KMS-11 (cell line): ENCODE measurements around the gene IRF4.

ENCODE experiments used
- H2AFZ ChIP-seq: fragments of 200-600 bp; sonication (generic); 2 replicates; pipeline ENCODE4 v1.6.1; 2016; ENCODE audit warnings: antibody characterized with exemption, mixed run types, low read depth
- H3K27ac ChIP-seq: fragments of 200-600 bp; sonication (generic); 2 replicates; pipeline ENCODE4 v1.6.1; 2016; ENCODE audit warnings: mild to moderate bottlenecking, mixed run types
- H3K27me3 ChIP-seq: fragments of 200-600 bp; sonication (generic); 2 replicates; pipeline ENCODE4 v1.6.1; 2017; ENCODE audit warnings: mild to moderate bottlenecking, low read depth, mixed run types, moderate library complexity; ENCODE audit not compliant: insufficient read depth
- H3K36me3 ChIP-seq: fragments of 200-600 bp; sonication (generic); 2 replicates; pipeline ENCODE4 v1.6.1; 2017; ENCODE audit warnings: mild to moderate bottlenecking, mixed run types; ENCODE audit not compliant: insufficient read depth
- H3K4me1 ChIP-seq: fragments of 200-600 bp; sonication (generic); 2 replicates; pipeline ENCODE4 v1.6.1; 2016; ENCODE audit warnings: mild to moderate bottlenecking, low read depth, mixed run types; ENCODE audit not compliant: poor library complexity, severe bottlenecking
- H3K4me2 ChIP-seq: fragments of 200-600 bp; sonication (generic); 2 replicates; pipeline ENCODE4 v1.7.0; 2016; ENCODE audit warnings: mild to moderate bottlenecking, mixed run types
- H3K4me3 ChIP-seq: fragments of 200-600 bp; sonication (generic); IDR thresholded peaks from 2 replicates; pipeline ENCODE4 v1.6.1; 2017; ENCODE audit warnings: low read depth, low read length, mixed read lengths; ENCODE audit not compliant: insufficient read depth
- H3K79me2 ChIP-seq: fragments of 200-600 bp; sonication (generic); 2 replicates; pipeline ENCODE4 v1.6.1; 2016; ENCODE audit warnings: low read depth, mixed run types; ENCODE audit not compliant: insufficient read depth
- H3K9ac ChIP-seq: fragments of 200-600 bp; sonication (generic); 2 replicates; pipeline ENCODE4 v1.6.1; 2016; ENCODE audit warnings: mild to moderate bottlenecking, mixed run types
- H4K20me1 ChIP-seq: fragments of 200-600 bp; sonication (generic); 2 replicates; pipeline ENCODE4 v1.6.1; 2016; ENCODE audit warnings: mild to moderate bottlenecking, mixed run types; ENCODE audit not compliant: insufficient read depth
- TF ChIP-seq, protein P1 (sequence below): fragments of 200-600 bp; sonication (generic); conservative IDR thresholded peaks from 2 replicates; pipeline ENCODE4 v1.6.1; 2017; ENCODE audit warnings: low read depth, mild to moderate bottlenecking, antibody characterized with exemption, low read length, moderate library complexity, mixed read lengths

IRF4 gene

DNA sequence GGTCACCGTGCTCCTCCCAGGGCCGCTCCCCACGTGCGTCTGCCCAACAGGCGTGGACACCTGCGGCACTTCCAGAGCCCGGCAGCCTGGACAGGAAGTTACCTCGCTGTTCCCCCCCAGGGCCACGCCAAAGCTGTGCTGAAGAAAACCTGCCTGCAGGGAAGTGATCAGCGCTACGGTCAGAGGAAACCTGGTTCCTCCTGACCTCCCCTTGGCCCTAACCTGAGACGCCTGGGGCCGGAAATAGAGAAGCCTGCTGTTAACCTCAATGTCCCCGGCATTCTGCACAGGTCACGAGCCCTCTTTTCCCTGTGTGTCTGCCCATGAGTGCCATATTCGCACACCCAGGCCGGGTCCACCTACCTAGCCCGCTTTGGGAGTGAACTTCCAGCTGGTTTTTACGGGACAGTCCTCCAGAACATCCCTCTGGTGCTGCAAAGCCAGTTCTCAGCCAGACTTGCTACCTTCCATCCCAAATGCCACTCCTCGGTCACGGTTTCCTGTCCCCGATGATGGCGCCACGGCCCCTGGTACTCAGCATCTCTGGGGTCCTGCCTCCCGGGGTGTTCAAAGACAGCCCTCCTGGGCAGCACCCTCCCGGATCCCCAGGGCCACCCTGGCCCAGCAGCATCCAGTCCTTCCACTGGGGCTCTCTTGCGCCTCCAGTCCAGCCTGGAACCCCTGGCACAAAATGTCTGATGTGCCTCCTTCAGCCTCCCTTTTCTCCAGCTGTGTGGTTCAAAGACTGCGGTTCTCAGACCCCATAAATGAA lies 12.0 kb upstream of the IRF4 start:
- H3K36me3 ChIP-seq = no peaks in the 10 kb centered on the region
- no peaks in the 10 kb centered on the region for H3K27me3 ChIP-seq
- H3K4me2 ChIP-seq = no peak overlapping the region
- no peak overlapping the region for H3K27ac ChIP-seq
- no peaks in the 10 kb centered on the region for H4K20me1 ChIP-seq
- no peaks in the 10 kb centered on the region for H3K79me2 ChIP-seq
- no peak overlapping the region for H3K9ac ChIP-seq
- no peak overlapping the region for H3K4me3 ChIP-seq
- peaks cover 5% of the 10 kb centered on the region for H3K4me1 ChIP-seq
- H2AFZ ChIP-seq = no peak overlapping the region
- TF ChIP-seq, protein P1, sequence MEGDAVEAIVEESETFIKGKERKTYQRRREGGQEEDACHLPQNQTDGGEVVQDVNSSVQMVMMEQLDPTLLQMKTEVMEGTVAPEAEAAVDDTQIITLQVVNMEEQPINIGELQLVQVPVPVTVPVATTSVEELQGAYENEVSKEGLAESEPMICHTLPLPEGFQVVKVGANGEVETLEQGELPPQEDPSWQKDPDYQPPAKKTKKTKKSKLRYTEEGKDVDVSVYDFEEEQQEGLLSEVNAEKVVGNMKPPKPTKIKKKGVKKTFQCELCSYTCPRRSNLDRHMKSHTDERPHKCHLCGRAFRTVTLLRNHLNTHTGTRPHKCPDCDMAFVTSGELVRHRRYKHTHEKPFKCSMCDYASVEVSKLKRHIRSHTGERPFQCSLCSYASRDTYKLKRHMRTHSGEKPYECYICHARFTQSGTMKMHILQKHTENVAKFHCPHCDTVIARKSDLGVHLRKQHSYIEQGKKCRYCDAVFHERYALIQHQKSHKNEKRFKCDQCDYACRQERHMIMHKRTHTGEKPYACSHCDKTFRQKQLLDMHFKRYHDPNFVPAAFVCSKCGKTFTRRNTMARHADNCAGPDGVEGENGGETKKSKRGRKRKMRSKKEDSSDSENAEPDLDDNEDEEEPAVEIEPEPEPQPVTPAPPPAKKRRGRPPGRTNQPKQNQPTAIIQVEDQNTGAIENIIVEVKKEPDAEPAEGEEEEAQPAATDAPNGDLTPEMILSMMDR = no peak

- Histone ChIP-seq H3K4me3 (no peak overlapping the region), H3K27me3 (no peaks in the 10 kb centered on the region), H2AFZ (no peak overlapping the region), H3K4me1 (peaks cover 5% of the 10 kb centered on the region), H3K79me2 (no peaks in the 10 kb centered on the region), H3K4me2 (no peak overlapping the region), H3K9ac (no peak overlapping the region), H4K20me1 (no peaks in the 10 kb centered on the region), H3K36me3 (no peaks in the 10 kb centered on the region), H3K27ac (no peak overlapping the region)
- TF ChIP-seq, protein P1 = no peak
Measured at GRCh38 chr6:380234-381218, 11.0 kb upstream of the IRF4 start.

DNA sequence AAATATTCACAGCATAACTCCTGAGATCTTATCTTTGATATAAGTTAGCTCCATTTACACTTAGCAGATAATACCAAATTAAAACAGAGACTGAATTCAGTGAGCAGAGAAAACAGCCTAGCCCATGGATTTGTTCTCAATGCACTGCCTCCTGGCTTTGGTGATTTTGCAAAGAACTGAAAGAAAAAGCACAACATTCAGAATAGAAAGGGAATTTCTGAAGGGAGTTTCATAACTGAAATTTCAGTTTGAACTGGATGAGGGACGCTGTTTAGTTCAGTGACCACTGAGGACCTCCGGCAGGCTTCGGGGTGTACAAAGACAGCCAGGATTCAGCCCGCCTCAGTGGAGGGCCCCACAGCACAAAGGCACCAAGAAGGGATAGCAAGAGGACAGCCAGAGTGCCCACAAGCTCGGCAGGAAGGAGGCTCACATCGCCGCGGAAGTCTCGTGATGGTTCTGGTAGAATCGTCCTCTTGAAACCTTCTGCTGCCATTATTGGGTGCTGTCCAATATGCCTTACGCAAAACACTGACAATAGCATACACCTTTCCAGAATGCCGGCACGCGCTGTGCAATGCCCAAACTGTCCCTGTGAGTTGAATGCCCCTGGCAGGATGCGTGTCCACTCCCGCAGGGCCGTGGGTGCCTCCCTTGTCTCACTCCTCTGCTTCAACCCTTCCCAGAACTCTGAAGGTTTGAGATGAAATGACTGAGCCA lies 9.7 kb upstream of the IRF4 start:
- Histone ChIP-seq H3K27ac (no peak overlapping the region), H3K9ac (no peak overlapping the region)

More for the DNA sequence above, 9.7 kb upstream of the IRF4 start:
- Histone ChIP-seq H3K4me1 (peaks cover 5% of the 10 kb centered on the region), H2AFZ (no peak overlapping the region), H3K27me3 (no peaks in the 10 kb centered on the region), H3K4me3 (no peak overlapping the region), H3K4me2 (no peak overlapping the region), H3K36me3 (no peaks in the 10 kb centered on the region), H4K20me1 (no peaks in the 10 kb centered on the region), H3K79me2 (no peaks in the 10 kb centered on the region)
- TF ChIP-seq, protein P1 = no peak
